Adrenal gland (tissue), 12 donors: ENCODE results near the gene ATXN10. TPM values are rescaled to one million over a fixed set of nuclear protein-coding genes. Genes with fewer than 3 reads are reported as not detected.

Experiments used
- DNase-seq, 7 donors: peaks; one replicate each; pipeline ENCODE4 v3.0.0-alpha.2; 2019 to 2020
- H3K27ac ChIP-seq, 5 donors: fragments of 200-600 bp; sonication (generic) in 4 of 5; 1 replicate in 3 of 5; 2 replicates in 2 of 5; pipeline versions ENCODE4 v1.5.1 to v1.8.0; 2016 to 2020; ENCODE audit warnings: mild to moderate bottlenecking in 1 of 5
- H3K27me3 ChIP-seq: fragments of 200-600 bp; 2 replicates; pipeline ENCODE4 v1.8.0; 2021
- H3K36me3 ChIP-seq, 2 donors: fragments of 200-600 bp; replicated peaks in 1 of 2; 1 replicate in 1 of 2; 2 replicates in 1 of 2; pipeline versions ENCODE4 v1.5.1 to v1.8.0; 2018 to 2022
- H3K4me1 ChIP-seq, 2 donors: fragments of 200-600 bp; replicated peaks in 1 of 2; 1 replicate in 1 of 2; 2 replicates in 1 of 2; pipeline versions ENCODE4 v1.5.1 to v1.8.0; 2018 to 2021
- H3K4me3 ChIP-seq, 4 donors: fragments of 200-600 bp; sonication (generic) in 3 of 4; one replicate each; pipeline ENCODE4 v1.5.1; 2016 to 2018
- H3K9me3 ChIP-seq, 3 donors: fragments of 200-600 bp; sonication (generic) in 1 of 3; replicated peaks in 1 of 3; 1 replicate in 2 of 3; 2 replicates in 1 of 3; pipeline versions ENCODE4 v1.5.1 to v1.8.0; 2016 to 2021
- POLR2A ChIP-seq, 2 donors: fragments of 450-650 bp; IDR thresholded peaks; one replicate each; pipeline ENCODE4 v1.6.1; 2017; ENCODE audit warnings: antibody characterized with exemption in 2 of 2, mild to moderate bottlenecking in 2 of 2, moderate library complexity in 1 of 2
- WGBS, 4 donors: extraction: QIAGEN DNeasy Blood & Tissue Kit in 2 of 4; methylation state at CpG; one replicate each; pipeline versions ENCODE4 v1.1.5 to v1.1.7; 2013 to 2017; 5-methylcytosine and 5-hydroxymethylcytosine counted together
- intact Hi-C, 2 donors: fragments of 100-400 bp; cut with DNase I; formaldehyde crosslinking; loops; one replicate each; pipeline versions ENCODE4 v1.14.1 to v1.15.0; 2022 to 2023
- polyA plus RNA-seq, 3 donors: library from polyadenylated mRNA; stranded (reverse); fragments of 200-250 nt in 2 of 3; fragments of 350-450 nt in 1 of 3; fragmentation: Illumina TruSeq in 1 of 3; extraction: RNeasy Lipid Tissue Mini Kit (QIAGEN cat#74804) in 1 of 3; gene quantifications; one replicate each; pipeline ENCODE4 v1.2.3, GENCODE V29; 2013 to 2014
- total RNA-seq, 9 donors: library from RNA; depleted of rRNA in 4 of 9; stranded (reverse); fragments of >200 nt in 4 of 9; fragments of 120-200 nt in 1 of 9; fragmentation: NEBNext Ultra II Directional in 1 of 9; extraction: Animal tissue kit (Norgen Biotek cat#: 25700) in 1 of 9; gene quantifications; one replicate each; pipeline versions ENCODE4 v1.1.0 to v1.2.4, GENCODE V29; 2013 to 2023
- TF ChIP-seq, protein P1 (sequence below), 6 experiments: fragments of 450-650 bp in 4 of 6; fragments of 200-600 bp in 2 of 6; sonication (generic) in 1 of 6; IDR thresholded peaks; 1 replicate in 5 of 6; 2 replicates in 1 of 6; pipeline versions ENCODE4 v1.5.1 to v1.8.0; 2016 to 2021; ENCODE audit warnings: antibody characterized with exemption in 6 of 6, mild to moderate bottlenecking in 2 of 6, moderate library complexity in 1 of 6
- donor health status: healthy with polysubstance abuse.
- donor health status: Bipolar disorder and iron deficiency.
- donor health status: DM: yes; HTN: yes; CAD: no.
- donor health status: DM: no; HTN: no; CAD: no.
- donor health status: DM: no; HTN: no; CAD: no.
- donor health status: DM: yes; HTN: yes; CAD: no.

The ATXN10 gene
- total and polyA plus RNA-seq, 12 donors: 21.2 to 306 (median 165) TPM

DNA sequence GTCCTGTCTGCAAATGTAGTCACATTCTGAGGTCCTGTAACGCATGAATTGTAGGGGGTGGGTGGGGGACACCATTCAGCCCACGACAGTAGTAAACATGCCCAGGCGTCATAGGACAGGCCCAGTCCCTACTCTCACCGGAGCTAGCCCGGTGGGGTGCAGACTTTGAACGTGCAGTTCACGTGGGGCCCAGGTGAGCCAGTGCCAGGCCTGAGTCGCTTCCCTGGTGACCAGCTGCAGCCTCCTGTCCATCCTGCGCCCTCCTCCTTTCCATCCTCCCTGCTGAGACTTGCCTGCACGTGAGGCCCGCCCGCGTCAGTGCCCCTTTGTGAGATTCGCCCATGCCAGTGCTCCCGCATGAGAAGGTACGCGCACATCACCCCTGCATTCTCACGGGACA is 188.6 kb downstream of the ATXN10 start:
- DNase-seq: peak in 2 of 7 donors; percentile 15 to 35
- WGBS, 4 donors: 93 to 98% (median 94%) methylated on average over 13 to 18 of the region's 18 CpGs
- Histone ChIP-seq H3K27ac (no peak overlapping the region), H3K4me1 (no peaks in the 10 kb centered on the region), H3K4me3 (no peak overlapping the region), H3K27me3 (no peaks in the 10 kb centered on the region), H3K9me3 (peaks cover 0 to 5% (median 0%) of the 10 kb centered on the region in 3 donors), H3K36me3 (no peaks in the 10 kb centered on the region)
- TF ChIP-seq, protein P1, sequence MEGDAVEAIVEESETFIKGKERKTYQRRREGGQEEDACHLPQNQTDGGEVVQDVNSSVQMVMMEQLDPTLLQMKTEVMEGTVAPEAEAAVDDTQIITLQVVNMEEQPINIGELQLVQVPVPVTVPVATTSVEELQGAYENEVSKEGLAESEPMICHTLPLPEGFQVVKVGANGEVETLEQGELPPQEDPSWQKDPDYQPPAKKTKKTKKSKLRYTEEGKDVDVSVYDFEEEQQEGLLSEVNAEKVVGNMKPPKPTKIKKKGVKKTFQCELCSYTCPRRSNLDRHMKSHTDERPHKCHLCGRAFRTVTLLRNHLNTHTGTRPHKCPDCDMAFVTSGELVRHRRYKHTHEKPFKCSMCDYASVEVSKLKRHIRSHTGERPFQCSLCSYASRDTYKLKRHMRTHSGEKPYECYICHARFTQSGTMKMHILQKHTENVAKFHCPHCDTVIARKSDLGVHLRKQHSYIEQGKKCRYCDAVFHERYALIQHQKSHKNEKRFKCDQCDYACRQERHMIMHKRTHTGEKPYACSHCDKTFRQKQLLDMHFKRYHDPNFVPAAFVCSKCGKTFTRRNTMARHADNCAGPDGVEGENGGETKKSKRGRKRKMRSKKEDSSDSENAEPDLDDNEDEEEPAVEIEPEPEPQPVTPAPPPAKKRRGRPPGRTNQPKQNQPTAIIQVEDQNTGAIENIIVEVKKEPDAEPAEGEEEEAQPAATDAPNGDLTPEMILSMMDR (IDR thresholded peaks at IDR 0.05): no peak
- no peak for TF ChIP-seq POLR2A (IDR thresholded peaks at IDR 0.05)
- intact Hi-C loops: no loop called here

DNA sequence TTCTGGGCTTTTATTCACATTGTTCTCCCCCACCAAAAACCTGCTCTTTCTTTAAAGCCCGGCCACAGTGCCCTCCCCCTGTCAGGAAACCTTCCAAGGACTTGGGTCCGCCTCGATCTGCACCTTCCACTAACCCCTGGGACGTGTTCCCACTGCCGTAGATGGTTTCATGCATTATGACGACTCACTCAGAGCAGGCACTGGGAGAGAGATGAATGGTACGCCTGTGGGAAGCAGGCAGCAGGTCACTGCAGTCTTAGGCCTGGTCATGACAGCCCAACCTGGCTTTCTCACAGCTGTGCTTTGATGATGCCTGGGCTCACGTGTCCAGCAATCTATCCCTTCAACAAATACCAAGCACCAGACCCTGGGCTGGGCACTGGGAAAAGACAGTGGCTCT is 189.6 kb downstream of the ATXN10 start:
- Histone ChIP-seq H3K4me1 (no peaks in the 10 kb centered on the region), H3K4me3 (no peak overlapping the region), H3K9me3 (peaks cover 0 to 5% (median 0%) of the 10 kb centered on the region in 3 donors), H3K36me3 (no peaks in the 10 kb centered on the region), H3K27me3 (no peaks in the 10 kb centered on the region), H3K27ac (no peak overlapping the region)
- 70 to 83% (median 76%) methylated on average over 8 of the region's 8 CpGs for WGBS, 4 donors
- TF ChIP-seq, protein P1 (IDR thresholded peaks at IDR 0.05): no peak
- no peak for TF ChIP-seq POLR2A (IDR thresholded peaks at IDR 0.05)
- intact Hi-C loops: no loop called here
- peak in 2 of 7 donors; percentile 16 to 44 for DNase-seq

DNA sequence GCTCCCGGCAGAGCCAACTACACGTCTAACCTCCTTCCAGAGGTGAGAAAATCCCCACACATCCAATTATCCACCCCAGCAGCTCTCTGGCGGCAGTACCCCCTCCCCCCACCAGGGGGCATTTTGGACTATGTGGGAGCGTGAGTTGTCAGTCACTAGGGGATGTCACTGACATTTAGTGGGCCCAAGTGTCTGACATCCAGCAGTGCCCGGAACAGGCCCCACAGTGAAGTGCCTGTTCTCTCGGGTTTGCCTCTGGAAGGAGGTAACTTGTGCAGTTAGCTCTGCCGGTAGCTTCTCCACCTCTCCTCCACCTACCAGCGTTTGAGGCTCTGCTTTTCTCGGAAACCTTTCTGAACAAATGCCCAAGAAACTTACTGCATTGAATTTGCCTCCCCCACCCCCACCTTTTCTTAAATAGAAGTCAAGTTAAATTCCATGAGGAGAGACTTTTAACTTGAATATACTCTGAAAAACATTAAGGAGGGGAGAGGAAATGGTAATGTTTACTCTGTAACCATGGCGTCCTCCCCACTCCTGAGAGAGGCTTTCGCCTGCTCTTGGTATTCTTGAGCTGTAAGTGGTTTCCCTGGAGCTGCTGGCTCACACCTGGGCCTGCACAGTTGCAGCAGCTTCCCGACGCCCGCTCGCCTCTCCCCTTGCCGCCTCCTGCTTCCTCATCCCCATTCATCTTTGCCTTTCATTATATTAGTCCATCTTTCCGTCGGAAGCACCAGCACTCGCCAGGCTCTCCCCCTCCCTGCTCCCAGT is 192.5 kb downstream of the ATXN10 start:
- Histone ChIP-seq H3K4me1 (peaks cover 11 to 13% of the 10 kb centered on the region in 2 donors), H3K27me3 (peaks cover 27% of the 10 kb centered on the region), H3K27ac (no peak overlapping the region), H3K4me3 (no peak overlapping the region), H3K9me3 (peaks cover 0 to 5% (median 0%) of the 10 kb centered on the region in 3 donors), H3K36me3 (no peaks in the 10 kb centered on the region)
- DNase-seq: peak in 6 of 7 donors; percentile 46 to 66 (median 52)
- intact Hi-C loops: no loop called here
- 34 to 49% (median 39%) methylated on average over 19 of the region's 19 CpGs for WGBS, 4 donors
- TF ChIP-seq, protein P1 (IDR thresholded peaks at IDR 0.05): peak; percentile 58 to 76 (median 68)
- no peak for TF ChIP-seq POLR2A (IDR thresholded peaks at IDR 0.05)

DNA sequence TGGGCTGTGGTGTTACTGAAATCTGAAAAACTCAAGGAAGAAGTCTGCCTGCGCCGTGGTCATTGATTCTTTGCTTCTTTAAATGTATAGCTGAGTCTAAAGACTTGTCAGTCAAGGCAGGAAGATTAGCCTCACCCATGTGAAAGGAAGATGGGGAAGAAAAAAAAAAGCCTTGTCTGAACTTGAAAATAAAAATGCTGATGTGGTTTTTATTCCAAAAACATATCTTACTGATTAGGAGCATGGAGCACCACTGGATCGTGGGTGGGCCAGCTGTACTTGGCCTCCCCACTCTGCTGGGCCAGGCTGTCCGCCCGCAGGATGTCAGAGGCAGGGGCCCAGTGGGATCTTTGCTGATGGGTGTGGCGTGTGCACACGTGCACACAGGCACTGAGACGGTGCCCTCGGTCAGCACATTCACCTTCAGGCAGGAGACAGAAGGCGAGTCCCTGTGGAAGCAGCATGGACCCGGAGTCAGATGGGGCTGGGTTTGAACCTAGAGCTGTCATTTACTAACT is 193.4 kb downstream of the ATXN10 start:
- DNase-seq: peak in 2 of 7 donors; percentile 10 to 36
- Histone ChIP-seq H3K27me3 (peaks cover 32% of the 10 kb centered on the region), H3K4me1 (peaks cover 11 to 13% of the 10 kb centered on the region in 2 donors), H3K36me3 (no peaks in the 10 kb centered on the region), H3K4me3 (no peak overlapping the region), H3K9me3 (peaks cover 0 to 5% (median 0%) of the 10 kb centered on the region in 3 donors), H3K27ac (no peak overlapping the region)
- TF ChIP-seq, protein P1 (IDR thresholded peaks at IDR 0.05): no peak
- no peak for TF ChIP-seq POLR2A (IDR thresholded peaks at IDR 0.05)
- WGBS, 4 donors: 78 to 86% (median 83%) methylated on average over 9 to 11 of the region's 11 CpGs
- intact Hi-C loops: loop anchor here in 1 of 2 donors (5.0 kb wide), 1 partner anchor 107 kb away; no protein-coding TSS in a partner anchor
